Stimulated activated CD4-positive, alpha-beta T cell treated with anti-CD3 and anti-CD28 coated beads, Interleukin-15, amount 100 ng/mL, for 24 hours (primary cell): ENCODE data around the gene ERMARD.
A peak's percentile ranks its signal among the peaks of the same experiment; 100 is the strongest.

Experiments used
- DNase-seq: peaks from one replicate; pipeline ENCODE4 v3.0.0-alpha.2; 2020

The ERMARD gene

GRCh38 chr6:169783971-169784820 is 32.8 kb downstream of the ERMARD start:
- no peak for DNase-seq

DNA sequence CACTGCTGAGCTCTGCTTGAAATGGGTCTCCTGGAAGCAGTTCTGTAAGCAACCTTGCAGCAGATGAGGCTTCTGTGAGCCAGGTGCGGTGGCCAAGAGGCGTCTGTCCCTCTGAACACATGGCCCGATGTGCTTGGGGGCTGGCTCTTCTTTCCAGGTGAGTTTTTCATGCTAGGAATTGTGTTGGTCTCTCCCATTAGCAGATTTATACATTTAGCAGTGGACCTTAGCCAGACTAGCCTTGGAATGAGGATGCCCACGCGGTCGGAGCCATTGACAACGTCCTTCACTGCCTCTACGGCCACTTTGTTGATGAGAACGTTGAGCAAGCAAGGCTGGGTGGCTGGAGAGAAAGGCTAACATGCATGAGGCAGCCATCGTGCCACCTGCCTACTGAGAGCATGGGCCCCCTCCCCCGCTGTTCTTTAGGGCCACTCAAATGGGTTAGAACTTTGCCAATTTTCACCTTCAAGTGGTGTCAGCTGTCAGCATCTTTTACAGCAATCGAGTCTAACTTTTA is 33.5 kb downstream of the ERMARD start:
- DNase-seq = no peak

DNA sequence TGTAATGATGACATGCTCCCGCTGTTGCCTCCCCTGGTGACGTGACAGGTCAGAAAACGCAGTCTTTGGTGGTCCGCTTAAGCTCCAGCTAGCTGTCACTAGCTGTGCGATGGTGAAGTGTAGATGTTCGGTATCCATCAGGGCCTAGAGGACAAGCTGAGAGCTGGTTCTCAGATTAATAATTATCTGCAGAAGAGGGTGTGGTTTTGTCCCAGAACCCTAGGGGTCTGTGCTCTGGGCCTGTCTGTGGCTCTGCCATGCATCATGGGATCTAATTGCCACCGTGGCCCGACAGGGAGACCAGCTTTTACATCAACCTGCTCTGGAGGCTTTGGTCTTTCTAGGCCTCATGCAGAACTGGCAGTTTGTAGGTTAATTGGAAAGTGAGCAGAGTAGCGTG is 34.1 kb downstream of the ERMARD start:
- DNase-seq = no peak

DNA sequence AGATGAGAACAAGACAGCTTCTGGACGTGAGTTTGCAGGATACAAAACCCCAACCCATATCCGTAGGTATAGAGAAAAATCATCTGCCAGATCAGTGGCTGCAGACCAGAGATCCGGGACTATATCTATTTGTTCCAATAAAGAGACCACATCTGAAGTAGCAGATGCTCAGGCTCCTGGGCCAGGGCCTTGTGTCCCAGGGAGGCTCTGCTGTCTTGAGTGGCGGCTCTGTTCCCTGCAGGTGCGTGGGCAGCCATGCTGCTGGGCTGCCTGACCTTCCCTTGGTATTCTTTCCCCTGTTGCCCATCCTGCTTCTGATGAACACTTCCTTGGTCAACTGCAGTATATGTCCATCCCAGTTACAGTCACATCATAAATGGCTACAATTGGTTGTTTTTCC is 34.9 kb downstream of the ERMARD start:
- DNase-seq = no peak

DNA sequence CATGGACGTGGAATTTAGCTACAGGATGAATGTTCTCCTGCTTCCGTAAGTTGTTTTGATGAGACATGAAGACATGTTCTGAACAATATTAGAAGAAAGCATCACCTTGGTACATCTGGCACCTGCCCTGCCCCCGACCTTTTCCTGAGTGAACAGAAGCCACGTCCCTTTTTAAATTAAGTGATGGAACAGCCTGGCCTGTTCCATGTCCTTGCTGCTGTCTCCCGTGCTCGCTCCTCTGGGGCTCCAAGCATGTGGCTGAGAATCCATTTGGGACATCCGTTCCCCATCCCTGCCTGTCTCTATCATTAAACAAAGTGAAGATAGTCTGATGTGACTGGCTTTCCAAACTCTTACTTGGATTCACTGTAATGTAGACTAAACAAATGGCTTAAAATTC is 36.4 kb downstream of the ERMARD start:
- DNase-seq = no peak

DNA sequence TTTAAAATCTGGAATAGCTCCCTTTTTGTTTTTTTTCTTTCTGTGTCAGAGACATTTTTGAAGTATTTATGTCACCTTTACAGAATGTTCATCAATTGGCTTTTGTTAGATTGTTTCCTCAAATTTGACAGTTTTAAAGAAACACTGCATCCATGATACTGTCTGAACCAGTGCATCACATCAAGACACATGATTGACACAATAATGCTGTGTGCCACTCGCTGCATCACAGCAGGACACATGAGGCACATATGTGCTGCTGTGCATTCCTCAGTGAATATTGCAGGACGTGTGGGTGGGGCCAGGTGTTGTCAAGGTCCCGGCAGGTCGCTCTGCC is 37.4 kb downstream of the ERMARD start:
- DNase-seq = no peak

GRCh38 chr6:169789146-169789943 is 37.9 kb downstream of the ERMARD start:
- DNase-seq = no peak

DNA sequence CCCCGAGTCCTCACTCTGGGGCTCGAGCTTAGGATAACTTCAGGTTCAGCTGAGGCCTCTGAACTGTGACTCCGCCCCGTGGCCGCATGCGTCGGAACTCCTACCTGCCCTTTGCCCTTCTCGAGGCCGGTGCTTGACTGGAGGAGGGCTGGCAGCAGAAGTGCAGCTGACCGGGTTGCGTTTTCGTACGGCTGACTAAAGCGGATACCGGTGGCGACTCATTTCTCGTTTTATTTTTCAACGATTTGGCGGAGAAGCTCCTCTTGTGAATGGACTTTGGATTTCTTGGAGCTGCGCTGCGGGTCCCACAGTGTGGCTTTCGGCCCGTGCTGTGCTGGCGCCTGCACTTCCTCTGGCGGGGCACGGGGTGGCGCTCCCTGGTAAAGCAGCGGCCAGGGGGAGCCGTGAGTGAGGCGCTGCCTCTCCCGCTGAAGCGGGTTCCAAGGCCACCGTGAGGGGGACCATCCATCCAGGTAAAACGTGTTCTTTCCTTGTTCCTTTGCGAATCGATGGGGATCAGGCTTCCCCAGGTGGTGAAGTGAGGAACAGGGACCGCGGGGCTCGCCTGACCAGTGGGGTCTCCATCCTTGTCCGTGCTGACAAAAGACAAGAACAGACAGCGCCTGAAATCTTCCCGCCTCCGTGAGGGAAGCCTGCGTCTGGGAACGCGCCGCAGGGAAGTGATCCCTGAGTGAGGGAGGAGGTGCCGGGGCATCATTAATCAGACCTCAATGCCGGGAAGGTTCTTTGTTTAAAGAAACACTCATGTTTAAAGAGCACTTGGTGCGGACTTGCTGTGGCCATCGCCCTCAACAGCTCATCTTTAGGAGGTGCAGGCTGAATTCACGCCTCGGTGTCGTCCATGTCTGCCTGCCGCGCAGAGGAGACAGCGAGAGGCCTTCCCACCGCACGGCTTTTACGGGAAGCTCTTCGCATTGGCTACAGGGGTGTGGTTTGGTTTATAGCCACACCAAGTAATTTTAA is 38.8 kb downstream of the ERMARD start:
- peak; percentile 81 for DNase-seq

DNA sequence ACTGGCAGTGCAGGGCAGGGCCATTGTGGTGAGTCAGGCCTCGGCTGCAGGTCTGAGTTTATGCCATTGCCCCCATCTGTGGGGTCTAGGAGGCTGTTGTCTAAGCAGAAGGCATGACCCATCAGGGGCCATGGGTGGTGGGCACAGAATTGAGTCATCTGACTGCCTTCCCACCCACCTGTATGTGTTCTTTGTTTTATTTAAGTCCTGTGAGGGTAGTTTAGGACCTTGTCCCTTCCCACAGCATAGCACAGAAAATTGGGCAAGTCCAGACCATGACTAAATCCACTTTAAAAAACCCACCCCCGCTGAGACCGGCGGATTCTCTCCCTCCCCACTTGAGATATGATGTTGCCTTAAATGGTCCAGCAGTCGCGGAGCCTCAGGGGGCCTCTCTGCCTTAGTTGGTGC is 40.3 kb downstream of the ERMARD start:
- no peak for DNase-seq

DNA sequence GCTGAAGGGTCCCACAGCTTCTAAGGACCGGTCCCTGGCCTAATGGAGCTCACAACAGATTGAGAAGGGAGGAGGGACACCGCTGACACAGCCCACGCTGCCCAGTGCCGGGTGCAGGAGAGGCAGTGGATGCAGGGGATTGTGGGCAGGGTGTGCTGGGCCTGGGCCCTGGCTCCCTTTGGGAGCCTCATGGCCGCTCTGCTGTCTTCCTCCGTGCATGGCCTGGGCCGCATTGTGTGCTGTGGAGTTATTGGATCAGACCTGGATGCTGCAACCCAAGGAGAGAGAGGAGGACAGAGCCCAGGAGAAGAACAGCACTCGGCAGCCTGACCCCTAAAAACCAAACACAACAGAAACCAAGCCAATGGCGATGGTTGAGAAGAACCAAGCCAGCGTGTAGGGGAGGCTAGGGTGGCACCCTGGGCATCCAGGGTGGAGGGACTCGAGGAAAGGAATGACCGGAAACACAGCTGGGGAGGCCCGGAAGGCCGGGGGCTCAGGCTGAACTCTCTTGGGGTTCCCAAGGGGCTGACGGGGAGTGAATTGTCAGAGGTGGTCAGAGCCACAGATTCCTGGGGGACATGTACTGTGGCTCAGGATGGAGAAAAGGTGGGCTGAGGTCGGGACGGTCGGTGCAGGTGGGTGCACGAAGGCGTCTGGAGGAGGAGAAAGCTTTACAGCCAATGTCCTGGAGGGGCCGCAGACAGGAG is 41.0 kb downstream of the ERMARD start:
- DNase-seq = no peak

DNA sequence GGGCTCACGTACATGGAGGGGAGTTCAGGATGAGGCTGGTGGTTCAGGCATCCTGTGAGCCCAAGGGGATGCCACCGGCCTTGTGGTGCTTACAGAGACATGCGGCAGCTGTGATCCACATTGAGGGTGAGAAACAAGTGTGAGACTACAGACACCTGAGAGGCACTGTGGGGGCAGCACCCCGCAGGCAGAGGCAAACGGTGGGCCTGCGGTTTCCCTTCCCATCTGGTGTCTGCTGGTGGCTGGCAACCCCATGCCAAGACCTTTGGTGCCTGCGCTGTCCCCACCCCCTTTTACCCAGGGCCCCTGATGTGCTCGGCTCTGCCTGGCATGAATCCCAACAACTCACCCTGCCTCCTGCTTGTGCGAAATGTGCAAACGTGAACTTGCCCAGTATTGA is 42.0 kb downstream of the ERMARD start:
- no peak for DNase-seq

- DNase-seq = no peak
These were observed 43.1 kb downstream of the ERMARD start for GRCh38 chr6:169794317-169795055.

DNA sequence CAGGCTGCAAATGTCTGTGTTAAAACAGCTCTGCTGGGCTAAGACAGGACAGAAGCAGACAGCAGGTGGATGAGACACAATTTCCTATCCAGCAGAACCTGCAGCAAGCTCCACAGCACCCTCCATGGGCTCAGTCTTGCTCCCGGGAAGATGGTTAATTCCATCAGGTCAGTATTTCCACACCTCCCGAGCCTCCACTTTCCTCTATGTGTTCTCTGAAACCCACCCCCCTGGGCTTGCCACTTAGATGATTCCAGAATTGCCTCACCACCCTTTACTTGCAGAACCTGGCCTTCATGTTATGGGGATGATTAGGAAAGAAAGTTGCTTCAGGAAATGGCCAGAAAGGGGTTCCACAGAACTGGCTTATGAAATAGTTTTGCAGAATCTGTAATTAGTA is 43.8 kb downstream of the ERMARD start:
- no peak for DNase-seq

- DNase-seq = no peak
These were observed 47.5 kb downstream of the ERMARD start for GRCh38 chr6:169798764-169799473.

DNA sequence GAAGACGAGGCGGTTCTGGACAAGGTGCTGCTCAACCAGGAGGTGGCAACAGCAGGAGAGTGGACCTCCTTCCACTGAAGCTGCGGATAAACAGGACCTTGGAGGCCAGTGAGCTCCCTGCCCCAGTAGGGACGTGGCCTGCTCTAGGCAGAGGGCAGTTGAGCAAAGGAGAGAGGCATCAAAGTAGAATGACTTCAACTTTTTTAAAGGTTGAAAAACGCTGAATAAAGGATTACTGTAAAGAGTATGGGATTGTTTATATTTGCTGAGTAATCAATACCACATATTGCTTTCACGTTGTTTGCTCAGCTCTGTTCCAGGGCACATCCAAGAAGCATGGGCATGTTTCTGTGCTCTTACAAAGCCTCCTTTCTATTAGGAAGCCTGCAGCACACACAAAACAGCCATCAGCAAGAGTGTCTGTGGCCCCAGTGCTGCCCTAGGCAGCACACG is 48.1 kb downstream of the ERMARD start:
- DNase-seq = no peak

DNA sequence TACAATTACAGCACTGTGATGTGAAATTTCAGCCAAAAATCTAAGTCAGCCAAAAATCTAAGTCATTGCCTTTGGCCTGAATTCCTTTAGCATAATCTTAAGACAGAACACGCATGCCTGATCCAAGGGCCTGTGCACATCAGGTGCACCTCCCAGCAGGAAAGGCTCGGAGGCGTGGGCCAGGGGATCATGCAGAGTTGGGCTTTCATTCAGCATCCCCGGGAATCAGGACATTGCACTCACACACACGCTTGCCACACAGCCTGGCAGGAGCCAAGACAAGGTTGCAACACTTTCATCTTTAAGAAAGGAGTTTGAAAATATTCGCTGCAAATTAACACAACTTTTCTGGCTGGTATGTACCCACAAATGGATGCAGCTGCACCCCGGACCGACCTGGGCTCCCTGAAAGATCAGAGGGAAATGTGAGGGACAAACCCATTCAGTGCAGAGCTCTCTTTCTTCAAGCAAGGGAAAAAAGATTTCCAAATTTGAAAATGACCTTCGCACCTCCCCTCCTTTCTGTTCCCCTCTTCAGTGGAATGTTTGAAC is 48.8 kb downstream of the ERMARD start:
- DNase-seq = no peak

- DNase-seq = peak; percentile 29
These were observed 49.4 kb downstream of the ERMARD start for GRCh38 chr6:169800668-169801395.

- DNase-seq = no peak
These were observed 50.2 kb downstream of the ERMARD start for GRCh38 chr6:169801396-169802160.

DNA sequence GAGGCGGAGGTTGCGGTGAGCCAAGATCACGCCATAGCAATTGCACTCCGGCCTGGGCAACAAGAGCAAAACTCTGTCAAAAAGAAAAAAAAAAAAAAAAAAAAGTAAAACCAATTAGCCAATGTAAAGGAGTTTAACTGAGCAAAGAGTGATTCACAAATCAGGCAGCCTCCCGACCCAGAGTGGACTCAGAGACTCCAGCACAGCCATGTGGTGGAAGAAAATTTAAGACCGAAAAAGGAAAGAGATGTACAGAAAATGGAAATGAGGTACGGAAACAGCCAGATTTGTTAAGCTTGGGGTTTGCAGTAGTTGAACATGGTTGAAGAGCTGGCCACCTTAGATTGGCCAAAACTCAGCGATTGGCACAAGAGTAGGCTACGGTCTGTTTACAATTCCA is 51.4 kb downstream of the ERMARD start:
- DNase-seq = no peak
